ENCODE results near the gene ACOT13. TPM values are rescaled to one million over a fixed set of nuclear protein-coding genes. Genes with fewer than 3 reads are reported as not detected.

ACOT13 gene
- total RNA-seq, 1 donor from 2014 or later: 3.1 TPM

DNA sequence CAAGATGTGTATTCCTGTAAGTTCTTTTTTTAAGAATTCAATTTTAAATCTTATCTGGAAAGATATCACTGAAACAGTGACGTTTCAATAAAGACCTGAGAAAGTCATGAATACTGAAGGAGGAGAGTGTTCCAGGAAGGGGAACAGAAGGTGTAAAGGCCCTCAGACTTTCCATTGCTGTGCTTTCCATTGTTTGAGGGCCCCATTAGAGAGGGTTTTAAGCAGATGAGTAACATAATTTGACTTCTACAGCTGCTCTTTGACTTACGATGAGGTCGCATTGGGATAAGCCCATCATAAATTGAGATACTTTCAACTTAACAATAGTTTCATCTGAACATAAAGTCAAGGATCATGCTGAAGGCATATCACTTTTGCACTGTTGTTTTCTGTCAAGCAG, 24.7 kb downstream of the ACOT13 start:
- no peak for DNase-seq (ENCODE audit: low spot score in 2 of 2)
- no peak overlapping the region for H3K27ac ChIP-seq
- no peaks in the 10 kb centered on the region for H3K9me3 ChIP-seq
- intact Hi-C loops (cut with DNase I): no loop called here
- no peaks in the 10 kb centered on the region for H3K27me3 ChIP-seq
- H3K36me3 ChIP-seq: no peaks in the 10 kb centered on the region
- no peaks in the 10 kb centered on the region for H3K4me1 ChIP-seq
- TF ChIP-seq, protein P1, sequence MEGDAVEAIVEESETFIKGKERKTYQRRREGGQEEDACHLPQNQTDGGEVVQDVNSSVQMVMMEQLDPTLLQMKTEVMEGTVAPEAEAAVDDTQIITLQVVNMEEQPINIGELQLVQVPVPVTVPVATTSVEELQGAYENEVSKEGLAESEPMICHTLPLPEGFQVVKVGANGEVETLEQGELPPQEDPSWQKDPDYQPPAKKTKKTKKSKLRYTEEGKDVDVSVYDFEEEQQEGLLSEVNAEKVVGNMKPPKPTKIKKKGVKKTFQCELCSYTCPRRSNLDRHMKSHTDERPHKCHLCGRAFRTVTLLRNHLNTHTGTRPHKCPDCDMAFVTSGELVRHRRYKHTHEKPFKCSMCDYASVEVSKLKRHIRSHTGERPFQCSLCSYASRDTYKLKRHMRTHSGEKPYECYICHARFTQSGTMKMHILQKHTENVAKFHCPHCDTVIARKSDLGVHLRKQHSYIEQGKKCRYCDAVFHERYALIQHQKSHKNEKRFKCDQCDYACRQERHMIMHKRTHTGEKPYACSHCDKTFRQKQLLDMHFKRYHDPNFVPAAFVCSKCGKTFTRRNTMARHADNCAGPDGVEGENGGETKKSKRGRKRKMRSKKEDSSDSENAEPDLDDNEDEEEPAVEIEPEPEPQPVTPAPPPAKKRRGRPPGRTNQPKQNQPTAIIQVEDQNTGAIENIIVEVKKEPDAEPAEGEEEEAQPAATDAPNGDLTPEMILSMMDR (IDR thresholded peaks at IDR 0.05): no peak
- no peak overlapping the region for H3K4me3 ChIP-seq

DNA sequence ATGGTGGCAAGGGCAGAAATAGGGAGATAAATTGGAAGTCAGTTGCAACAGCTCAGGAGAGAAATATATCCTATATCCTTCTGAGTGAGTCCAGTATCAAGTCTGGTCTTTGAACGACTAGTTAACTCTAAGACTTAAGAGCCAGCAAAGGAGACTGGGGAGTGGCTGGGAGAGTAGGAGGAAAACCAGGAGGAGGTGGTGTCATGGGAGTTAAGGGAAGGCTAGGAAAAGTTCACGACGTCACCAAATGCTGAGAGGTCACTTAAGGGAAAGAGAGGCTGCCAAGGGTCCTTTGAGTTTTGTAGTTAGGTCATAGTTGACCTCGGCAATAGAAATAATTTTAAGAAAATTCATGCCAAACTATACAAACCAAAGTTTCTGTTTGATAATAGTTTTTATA, 25.1 kb downstream of the ACOT13 start:
- intact Hi-C loops (cut with DNase I): no loop called here
- Histone ChIP-seq H3K9me3 (no peaks in the 10 kb centered on the region), H3K27ac (no peak overlapping the region), H3K4me1 (no peaks in the 10 kb centered on the region), H3K4me3 (no peak overlapping the region), H3K27me3 (no peaks in the 10 kb centered on the region), H3K36me3 (no peaks in the 10 kb centered on the region)
- no peak for DNase-seq (ENCODE audit: low spot score in 2 of 2)
- TF ChIP-seq, protein P1 (IDR thresholded peaks at IDR 0.05): no peak

DNA sequence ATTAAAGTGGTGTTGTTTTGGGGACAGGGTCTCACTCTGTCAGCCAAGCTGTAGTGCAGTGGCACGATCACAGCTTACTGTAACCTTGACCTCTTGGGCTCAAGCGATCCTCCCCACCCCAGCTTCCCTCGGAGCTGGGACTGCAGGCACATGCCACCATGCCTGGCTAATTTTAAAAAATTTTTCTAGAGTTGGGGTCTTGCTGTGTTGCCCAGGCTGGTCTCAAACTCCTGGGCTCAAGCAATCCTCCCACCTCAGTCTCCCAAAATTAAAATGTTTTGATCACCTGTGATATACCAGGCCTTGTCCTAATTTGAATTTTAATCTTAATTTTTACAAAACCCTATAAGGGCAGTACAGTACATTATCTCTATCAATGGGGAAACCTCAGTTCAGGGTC, 25.5 kb downstream of the ACOT13 start:
- DNase-seq (ENCODE audit: low spot score in 2 of 2): no peak
- H3K4me3 ChIP-seq: no peak overlapping the region
- H3K9me3 ChIP-seq: no peaks in the 10 kb centered on the region
- no peaks in the 10 kb centered on the region for H3K4me1 ChIP-seq
- H3K27ac ChIP-seq: no peak overlapping the region
- TF ChIP-seq, protein P1 (IDR thresholded peaks at IDR 0.05): no peak
- no peaks in the 10 kb centered on the region for H3K27me3 ChIP-seq
- no peaks in the 10 kb centered on the region for H3K36me3 ChIP-seq
- intact Hi-C loops (cut with DNase I): no loop called here

DNA sequence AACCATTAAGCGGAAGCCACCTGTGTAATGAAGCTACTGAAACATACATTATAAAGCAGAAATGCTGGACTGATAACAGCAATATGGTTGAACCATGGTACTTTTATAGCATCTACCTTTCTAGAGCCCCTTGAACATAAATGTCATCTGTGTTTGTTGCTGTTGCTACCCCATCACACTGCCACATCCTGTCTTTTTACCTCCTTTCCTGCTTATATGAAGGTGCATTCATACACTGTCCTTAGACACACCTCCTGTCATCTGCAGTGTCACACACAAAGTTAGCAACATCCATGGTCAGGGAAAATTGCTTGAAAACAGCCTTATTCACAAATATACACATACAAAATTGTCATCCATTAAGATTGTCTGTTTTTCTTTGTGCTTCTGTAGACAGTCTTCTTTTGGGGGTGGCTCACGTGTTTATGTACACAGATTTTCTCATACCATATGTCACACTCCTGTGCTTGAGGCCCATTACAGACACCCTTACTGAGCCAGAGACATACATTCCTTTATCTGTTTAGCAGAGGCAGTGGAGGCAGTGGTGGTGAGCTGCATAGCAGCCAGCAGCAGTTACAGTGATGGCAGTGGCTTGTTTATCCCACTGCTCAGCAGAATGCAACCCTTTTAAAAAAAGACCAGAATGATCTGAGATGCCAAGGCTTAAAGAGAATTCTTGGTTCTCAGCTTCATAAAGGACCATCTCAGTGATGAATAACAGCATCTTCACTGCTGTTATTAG, 26.1 kb downstream of the ACOT13 start:
- Histone ChIP-seq H3K4me3 (no peak overlapping the region), H3K9me3 (no peaks in the 10 kb centered on the region), H3K27ac (no peak overlapping the region), H3K27me3 (no peaks in the 10 kb centered on the region), H3K36me3 (no peaks in the 10 kb centered on the region), H3K4me1 (no peaks in the 10 kb centered on the region)
- intact Hi-C loops (cut with DNase I): no loop called here
- TF ChIP-seq, protein P1 (IDR thresholded peaks at IDR 0.05): no peak
- no peak for DNase-seq (ENCODE audit: low spot score in 2 of 2)

DNA sequence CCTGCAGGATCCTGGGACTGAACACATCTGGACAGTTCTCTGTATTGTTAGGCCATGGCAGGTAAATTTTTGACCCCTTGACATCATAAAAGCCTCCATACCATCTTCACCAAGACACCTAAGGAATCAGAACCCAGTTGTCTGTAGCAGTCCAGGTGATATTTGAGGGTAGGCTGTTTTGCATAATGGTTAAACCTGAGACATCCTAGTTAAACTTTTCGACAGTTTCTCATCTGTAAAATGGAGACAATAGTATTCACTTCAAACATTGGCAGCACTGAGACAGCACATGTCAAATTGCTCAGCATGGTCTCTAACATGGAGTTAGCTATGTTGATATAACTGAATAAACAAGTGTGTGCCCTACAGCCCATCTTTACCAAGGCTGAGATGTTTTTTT, 27.3 kb downstream of the ACOT13 start:
- Histone ChIP-seq H3K27ac (no peak overlapping the region), H3K9me3 (no peaks in the 10 kb centered on the region), H3K27me3 (no peaks in the 10 kb centered on the region), H3K4me3 (no peak overlapping the region), H3K4me1 (no peaks in the 10 kb centered on the region), H3K36me3 (no peaks in the 10 kb centered on the region)
- intact Hi-C loops (cut with DNase I): loop anchor here (2.0 kb wide), 1 partner anchor 263 kb away; no protein-coding TSS in a partner anchor
- TF ChIP-seq, protein P1 (IDR thresholded peaks at IDR 0.05): no peak
- DNase-seq (ENCODE audit: low spot score in 2 of 2): no peak
